HEK293T (cell line): ENCODE data around the gene NOTCH3.

Experiments
- BHLHE40 ChIP-seq: fragments of 450-650 bp; IDR thresholded peaks from 2 replicates; pipeline ENCODE4 v1.6.1; 2016; ENCODE audit warnings: mild to moderate bottlenecking, moderate library complexity, borderline replicate concordance
- ELF4 ChIP-seq: fragments of 450-650 bp; IDR thresholded peaks from 2 replicates; pipeline ENCODE4 v1.6.1; 2017; ENCODE audit warnings: antibody characterized with exemption
- FOXM1 ChIP-seq: fragments of 450-650 bp; IDR thresholded peaks from 2 replicates; pipeline ENCODE4 v1.6.1; 2017; ENCODE audit warnings: mild to moderate bottlenecking, borderline replicate concordance
- LEF1 ChIP-seq: fragments of 450-650 bp; IDR thresholded peaks from 2 replicates; pipeline ENCODE4 v1.6.1; 2017; ENCODE audit warnings: mild to moderate bottlenecking, borderline replicate concordance
- SP1 ChIP-seq: fragments of 450-650 bp; IDR thresholded peaks from 2 replicates; pipeline ENCODE4 v1.6.1; 2017
- SUZ12 ChIP-seq: fragments of 450-650 bp; IDR thresholded peaks from 2 replicates; pipeline ENCODE4 v1.6.1; 2016; ENCODE audit warnings: mild to moderate bottlenecking
- TARDBP ChIP-seq: fragments of 450-650 bp; IDR thresholded peaks from 2 replicates; pipeline ENCODE4 v1.6.1; 2016
- TF ChIP-seq, protein P1 (sequence below): fragments of 450-650 bp; IDR thresholded peaks from 2 replicates; pipeline ENCODE4 v1.6.1; 2016

DNA sequence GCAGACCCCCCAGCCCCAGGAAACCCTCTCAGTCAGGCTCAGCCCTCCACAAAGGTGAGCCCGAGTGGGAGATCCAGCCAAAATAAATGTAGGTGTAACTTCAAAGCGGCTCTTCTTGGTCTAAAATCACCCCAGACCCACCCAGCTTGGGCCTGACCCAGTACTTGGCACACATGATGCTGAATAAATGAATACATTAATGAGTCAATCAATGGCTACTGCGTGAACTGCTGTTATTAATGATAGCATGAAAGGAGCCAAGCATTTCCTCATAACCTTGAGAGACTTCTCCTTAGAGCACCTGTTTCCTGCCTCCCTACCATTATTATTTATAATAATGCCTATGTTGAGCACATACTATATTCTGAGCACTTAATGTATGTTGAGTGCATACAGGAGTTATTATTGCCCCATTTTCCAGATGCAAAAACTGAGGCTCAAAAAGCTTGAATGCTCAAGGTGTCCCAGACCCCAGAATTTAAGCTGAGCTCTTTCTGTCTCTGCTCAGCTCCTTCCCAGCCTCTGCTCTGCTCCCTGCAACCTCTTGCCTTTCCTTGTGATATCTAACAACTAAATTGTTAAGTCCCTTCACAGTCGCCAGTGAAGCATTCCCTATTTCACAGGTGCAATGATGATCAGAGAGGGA, 4.3 kb downstream of the NOTCH3 start:
- no peak for TF ChIP-seq SUZ12
- TF ChIP-seq FOXM1 = no peak
- TF ChIP-seq BHLHE40 = no peak
- TF ChIP-seq LEF1 = no peak
- TF ChIP-seq TARDBP = no peak
- TF ChIP-seq ELF4 = no peak
- TF ChIP-seq, protein P1, sequence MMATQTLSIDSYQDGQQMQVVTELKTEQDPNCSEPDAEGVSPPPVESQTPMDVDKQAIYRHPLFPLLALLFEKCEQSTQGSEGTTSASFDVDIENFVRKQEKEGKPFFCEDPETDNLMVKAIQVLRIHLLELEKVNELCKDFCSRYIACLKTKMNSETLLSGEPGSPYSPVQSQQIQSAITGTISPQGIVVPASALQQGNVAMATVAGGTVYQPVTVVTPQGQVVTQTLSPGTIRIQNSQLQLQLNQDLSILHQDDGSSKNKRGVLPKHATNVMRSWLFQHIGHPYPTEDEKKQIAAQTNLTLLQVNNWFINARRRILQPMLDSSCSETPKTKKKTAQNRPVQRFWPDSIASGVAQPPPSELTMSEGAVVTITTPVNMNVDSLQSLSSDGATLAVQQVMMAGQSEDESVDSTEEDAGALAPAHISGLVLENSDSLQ = no peak
- no peak for TF ChIP-seq SP1
